Erythroblast (primary cell): ENCODE measurements around the gene MAOB.

Source experiments
- GATA1 ChIP-seq: IDR thresholded peaks from 2 replicates; pipeline ENCODE4 v1.6.1; 2011; ENCODE audit warnings: low read depth, mild to moderate bottlenecking, control low read depth, low read length, moderate library complexity
- POLR2A ChIP-seq: IDR thresholded peaks from 2 replicates; pipeline ENCODE4 v1.6.1; 2011; ENCODE audit warnings: mild to moderate bottlenecking, low read length

DNA sequence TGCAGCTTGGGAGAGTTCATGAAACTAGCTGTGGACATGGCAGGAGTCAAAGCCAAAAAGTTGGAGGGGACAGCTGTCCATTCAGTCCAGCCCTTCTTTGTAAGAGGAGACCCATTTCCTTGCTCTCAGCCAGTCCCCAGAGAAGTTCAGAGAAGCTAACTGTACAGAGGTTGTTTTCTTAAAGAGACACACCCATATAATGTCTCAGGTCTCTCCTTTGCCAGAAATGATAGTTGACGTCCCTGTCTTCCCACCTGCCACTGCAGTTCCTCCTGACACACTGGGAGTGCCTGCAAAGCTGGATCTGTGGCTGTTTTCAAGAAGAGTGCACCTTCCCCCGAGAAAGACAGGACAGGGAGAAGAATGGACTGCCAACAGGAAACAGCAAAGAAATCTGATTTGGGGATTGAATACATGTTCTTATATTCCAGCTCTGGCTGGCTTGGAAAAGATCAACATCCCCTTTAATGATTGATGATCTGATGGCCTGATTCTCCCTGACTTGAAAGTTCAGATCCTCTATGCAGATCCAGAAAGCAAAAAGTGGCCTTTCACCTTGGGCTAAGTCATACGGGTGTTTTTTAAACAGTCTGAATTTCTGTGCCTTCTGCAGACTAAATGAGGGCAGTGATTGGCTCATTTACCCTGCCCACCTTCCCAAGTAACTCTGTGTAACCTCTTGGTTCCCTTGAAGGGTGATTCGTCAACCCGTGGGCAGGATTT lies 139.0 kb downstream of the MAOB start:
- no peak for TF ChIP-seq POLR2A
- no peak for TF ChIP-seq GATA1
